WERI-Rb-1 (cell line): ENCODE results near the gene TAPT1.
"Not testable (repeated sequence)": the region's sequence is repeated elsewhere in the genome, so short reads cannot be mapped to it uniquely, and the experiment has no call there.

Experiments
- DNase-seq: peaks from one replicate; pipeline ENCODE4 v3.0.0-alpha.2; 2020
- H3K27ac ChIP-seq: fragments of 250-450 bp; sonication (Bioruptor Pico); 2 replicates; pipeline ENCODE4 v1.5.1; 2020; ENCODE audit warnings: mild to moderate bottlenecking, moderate library complexity
- H3K27me3 ChIP-seq: fragments of 250-450 bp; sonication (Bioruptor Pico); 2 replicates; pipeline ENCODE4 v1.5.1; 2021; ENCODE audit warnings: mild to moderate bottlenecking, low read depth, moderate library complexity; ENCODE audit not compliant: insufficient read depth, severe bottlenecking
- H3K36me3 ChIP-seq: fragments of 250-450 bp; sonication (Bioruptor Pico); 2 replicates; pipeline ENCODE4 v1.5.1; 2020; ENCODE audit warnings: mild to moderate bottlenecking, moderate library complexity
- H3K4me3 ChIP-seq: 2 replicates; pipeline ENCODE4 v1.5.1; 2011; ENCODE audit warnings: low read depth, mild to moderate bottlenecking, control low read depth, low read length
- H3K9me3 ChIP-seq: fragments of 250-450 bp; sonication (Bioruptor Pico); 2 replicates; pipeline ENCODE4 v1.5.1; 2021; ENCODE audit warnings: mild to moderate bottlenecking, moderate library complexity; ENCODE audit not compliant: severe bottlenecking
- CTCF ChIP-seq: IDR thresholded peaks from 2 replicates; pipeline ENCODE4 v1.5.1; 2011; ENCODE audit warnings: low read depth, mild to moderate bottlenecking, control low read depth, inconsistent platforms, low read length

The TAPT1 gene

GRCh38 chr4:16225863-16226815, at the start of gene TAPT1:
TSS of gene TAPT1 (minus strand) at chr4:16226471. CDS start at chr4:16226457, 14 bp downstream.
- peak within 1 kb of the TSS; percentile 84 for H3K27ac ChIP-seq
- peak within 1 kb of the TSS; percentile 94 for H3K4me3 ChIP-seq
- no peaks in the 10 kb centered on the region for H3K27me3 ChIP-seq
- no peaks in the 10 kb centered on the region for H3K9me3 ChIP-seq
- peak; percentile 85 for DNase-seq
- H3K36me3 ChIP-seq, result peaks cover 5% of the 10 kb centered on the region; the same call in 1 of the 2 replicates
- no peak for TF ChIP-seq CTCF

GRCh38 chr4:16271411-16271810, 45.1 kb upstream of the TAPT1 start:
- no peak overlapping the region for H3K27ac ChIP-seq
- H3K27me3 ChIP-seq, result no peaks in the 10 kb centered on the region
- H3K36me3 ChIP-seq, result no peaks in the 10 kb centered on the region
- TF ChIP-seq CTCF, result no peak
- peaks cover 4% of the 10 kb centered on the region for H3K9me3 ChIP-seq
- H3K4me3 ChIP-seq, result no peak overlapping the region
- no peak for DNase-seq

GRCh38 chr4:16270454-16271328, 44.4 kb upstream of the TAPT1 start:
- no peak overlapping the region for H3K4me3 ChIP-seq
- H3K36me3 ChIP-seq, result no peaks in the 10 kb centered on the region
- peak; percentile 43; the same call in 1 of the 2 replicates for TF ChIP-seq CTCF
- H3K27ac ChIP-seq, result no peak overlapping the region
- no peaks in the 10 kb centered on the region for H3K9me3 ChIP-seq
- H3K27me3 ChIP-seq, result no peaks in the 10 kb centered on the region
- DNase-seq, result no peak

GRCh38 chr4:16269742-16270453, 43.6 kb upstream of the TAPT1 start:
- not testable (repeated sequence) for H3K27ac ChIP-seq, H3K4me3 ChIP-seq, H3K36me3 ChIP-seq, DNase-seq, H3K27me3 ChIP-seq, H3K9me3 ChIP-seq

- no peak overlapping the region for H3K27ac ChIP-seq
- no peaks in the 10 kb centered on the region for H3K9me3 ChIP-seq
- no peaks in the 10 kb centered on the region for H3K27me3 ChIP-seq
- DNase-seq, result no peak
- H3K36me3 ChIP-seq, result no peaks in the 10 kb centered on the region
- no peak for TF ChIP-seq CTCF
- no peak overlapping the region for H3K4me3 ChIP-seq
Measured at GRCh38 chr4:16269240-16269639, 43.0 kb upstream of the TAPT1 start.
